Activated T-helper 1 cell treated with anti-CD3 and anti-CD28 coated beads, Interleukin-12 subunit alpha, Interleukin-12 subunit beta, Interleukin-2, Interleukin-4 antibody, amounts not matched to agents 30 ng/mL and 10 ng/mL and 1 ng/mL, durations not matched to agents 14 hours and 24 hours and 36 hours (primary cell): ENCODE measurements around the gene SNX27. TPM values are rescaled to one million over a fixed set of nuclear protein-coding genes. Genes with fewer than 3 reads are reported as not detected.
"Not testable (repeated sequence)": the region's sequence is repeated elsewhere in the genome, so short reads cannot be mapped to it uniquely, and the experiment has no call there.

Experiments used
- DNase-seq: peaks from one replicate; pipeline ENCODE4 v3.0.0; 2021; ENCODE audit warnings: low spot score
- H3K27ac Mint-ChIP-seq: one replicate; pipeline ENCODE4 v1.8.0; 2021; ENCODE audit warnings: mild to moderate bottlenecking, mixed read lengths
- H3K27me3 Mint-ChIP-seq: one replicate; pipeline ENCODE4 v1.8.0; 2022; ENCODE audit warnings: mild to moderate bottlenecking, moderate library complexity, mixed read lengths; ENCODE audit not compliant: insufficient read depth
- H3K36me3 Mint-ChIP-seq: one replicate; pipeline ENCODE4 v1.8.0; 2021; ENCODE audit warnings: low read depth, mixed read lengths
- H3K4me1 Mint-ChIP-seq: one replicate; pipeline ENCODE4 v1.8.0; 2021; ENCODE audit warnings: low read depth, mixed read lengths
- H3K4me3 Mint-ChIP-seq: one replicate; pipeline ENCODE4 v1.8.0; 2021; ENCODE audit warnings: mild to moderate bottlenecking, moderate library complexity, mixed read lengths
- H3K9me3 Mint-ChIP-seq: one replicate; pipeline ENCODE4 v1.8.0; 2021; ENCODE audit warnings: mixed read lengths
- intact Hi-C: fragments of 100-400 bp; cut with micrococcal nuclease; formaldehyde crosslinking; loops from one replicate; pipeline ENCODE4 v1.15.1; 2024
- total RNA-seq: library from RNA; stranded (reverse); gene quantifications from 2 replicates; pipeline ENCODE4 v1.2.3, GENCODE V29; 2022

Gene SNX27
- total RNA-seq, 1 donor from 2014 or later = 31.9 TPM

GRCh38 chr1:151626740-151627334, 15.0 kb downstream of the SNX27 start:
- intact Hi-C loops = no loop called here
- Mint-ChIP-seq H3K27me3 (no peaks in the 10 kb centered on the region), H3K4me1 (no peaks in the 10 kb centered on the region), H3K4me3 (no peak overlapping the region), H3K27ac (no peak overlapping the region), H3K36me3 (peaks cover 2% of the 10 kb centered on the region), H3K9me3 (no peaks in the 10 kb centered on the region)
- DNase-seq = no peak

GRCh38 chr1:151629278-151629677, 17.4 kb downstream of the SNX27 start:
- intact Hi-C loops = no loop called here
- Mint-ChIP-seq H3K9me3 (no peaks in the 10 kb centered on the region), H3K4me1 (no peaks in the 10 kb centered on the region), H3K27ac (no peak overlapping the region), H3K4me3 (no peak overlapping the region), H3K36me3 (peaks cover 2% of the 10 kb centered on the region), H3K27me3 (no peaks in the 10 kb centered on the region)
- no peak for DNase-seq

- no peaks in the 10 kb centered on the region for H3K9me3 Mint-ChIP-seq
- no peaks in the 10 kb centered on the region for H3K27me3 Mint-ChIP-seq
- no peak overlapping the region for H3K27ac Mint-ChIP-seq
- no peak for DNase-seq
- H3K4me1 Mint-ChIP-seq = no peaks in the 10 kb centered on the region
- intact Hi-C loops = no loop called here
- H3K36me3 Mint-ChIP-seq = peaks cover under 1% of the 10 kb centered on the region
- no peak overlapping the region for H3K4me3 Mint-ChIP-seq
Observed at GRCh38 chr1:151635479-151636072, 23.7 kb downstream of the SNX27 start.

- no peak for DNase-seq
- intact Hi-C loops = no loop called here
- no peaks in the 10 kb centered on the region for H3K9me3 Mint-ChIP-seq
- no peaks in the 10 kb centered on the region for H3K27me3 Mint-ChIP-seq
- no peaks in the 10 kb centered on the region for H3K4me1 Mint-ChIP-seq
- peaks cover 4% of the 10 kb centered on the region for H3K36me3 Mint-ChIP-seq
- H3K27ac Mint-ChIP-seq = no peak overlapping the region
- H3K4me3 Mint-ChIP-seq = no peak overlapping the region
Observed at GRCh38 chr1:151638074-151638775, 26.4 kb downstream of the SNX27 start.

GRCh38 chr1:151638812-151639211, 27.0 kb downstream of the SNX27 start:
- no peak overlapping the region for H3K27ac Mint-ChIP-seq
- no peaks in the 10 kb centered on the region for H3K27me3 Mint-ChIP-seq
- no peaks in the 10 kb centered on the region for H3K9me3 Mint-ChIP-seq
- no peak for DNase-seq
- H3K4me1 Mint-ChIP-seq = no peaks in the 10 kb centered on the region
- intact Hi-C loops = no loop called here
- H3K36me3 Mint-ChIP-seq = peaks cover 4% of the 10 kb centered on the region
- no peak overlapping the region for H3K4me3 Mint-ChIP-seq

GRCh38 chr1:151639466-151639865, 27.6 kb downstream of the SNX27 start:
- no peak for DNase-seq
- H3K27ac Mint-ChIP-seq = no peak overlapping the region
- no peak overlapping the region for H3K4me3 Mint-ChIP-seq
- H3K36me3 Mint-ChIP-seq = peaks cover 4% of the 10 kb centered on the region
- H3K27me3 Mint-ChIP-seq = no peaks in the 10 kb centered on the region
- H3K4me1 Mint-ChIP-seq = no peaks in the 10 kb centered on the region
- no peaks in the 10 kb centered on the region for H3K9me3 Mint-ChIP-seq
- intact Hi-C loops = no loop called here

GRCh38 chr1:151641229-151641628, 29.4 kb downstream of the SNX27 start:
- no peak overlapping the region for H3K27ac Mint-ChIP-seq
- no peak overlapping the region for H3K4me3 Mint-ChIP-seq
- no peak for DNase-seq
- H3K27me3 Mint-ChIP-seq = no peaks in the 10 kb centered on the region
- H3K9me3 Mint-ChIP-seq = no peaks in the 10 kb centered on the region
- peaks cover 11% of the 10 kb centered on the region for H3K36me3 Mint-ChIP-seq
- intact Hi-C loops = no loop called here
- H3K4me1 Mint-ChIP-seq = no peaks in the 10 kb centered on the region

- peaks cover 14% of the 10 kb centered on the region for H3K36me3 Mint-ChIP-seq
- H3K27me3 Mint-ChIP-seq, H3K4me1 Mint-ChIP-seq, H3K4me3 Mint-ChIP-seq, intact Hi-C loops, H3K9me3 Mint-ChIP-seq, DNase-seq, H3K27ac Mint-ChIP-seq: not testable (repeated sequence)
Observed at GRCh38 chr1:151643085-151643484, 31.2 kb downstream of the SNX27 start.

GRCh38 chr1:151644001-151644400, 32.2 kb downstream of the SNX27 start:
- no peak for DNase-seq
- Mint-ChIP-seq H3K27ac (no peak overlapping the region), H3K27me3 (no peaks in the 10 kb centered on the region), H3K9me3 (no peaks in the 10 kb centered on the region), H3K4me3 (no peak overlapping the region), H3K36me3 (peaks cover 14% of the 10 kb centered on the region), H3K4me1 (no peaks in the 10 kb centered on the region)
- intact Hi-C loops = no loop called here

- no peak for DNase-seq
Observed at GRCh38 chr1:151653397-151653796, 41.5 kb downstream of the SNX27 start.

GRCh38 chr1:151655371-151655770, 43.5 kb downstream of the SNX27 start:
- H3K36me3 Mint-ChIP-seq = peaks cover 15% of the 10 kb centered on the region
- no peak for DNase-seq
- peaks cover 20% of the 10 kb centered on the region for H3K4me1 Mint-ChIP-seq
- no peaks in the 10 kb centered on the region for H3K9me3 Mint-ChIP-seq
- intact Hi-C loops = no loop called here
- H3K27ac Mint-ChIP-seq = no peak overlapping the region
- H3K4me3 Mint-ChIP-seq = no peak overlapping the region
- H3K27me3 Mint-ChIP-seq = no peaks in the 10 kb centered on the region

More at GRCh38 chr1:151653397-151653796, 41.5 kb downstream of the SNX27 start:
- no peaks in the 10 kb centered on the region for H3K9me3 Mint-ChIP-seq
- peaks cover 20% of the 10 kb centered on the region for H3K4me1 Mint-ChIP-seq
- no peak overlapping the region for H3K27ac Mint-ChIP-seq
- no peaks in the 10 kb centered on the region for H3K27me3 Mint-ChIP-seq
- peaks cover 12% of the 10 kb centered on the region for H3K36me3 Mint-ChIP-seq
- intact Hi-C loops = no loop called here
- H3K4me3 Mint-ChIP-seq = no peak overlapping the region

- H3K4me3 Mint-ChIP-seq = no peak overlapping the region
- no peaks in the 10 kb centered on the region for H3K27me3 Mint-ChIP-seq
- no peak for DNase-seq
- no peaks in the 10 kb centered on the region for H3K9me3 Mint-ChIP-seq
- H3K36me3 Mint-ChIP-seq = peaks cover 22% of the 10 kb centered on the region
- intact Hi-C loops = no loop called here
- H3K4me1 Mint-ChIP-seq = peaks cover 11% of the 10 kb centered on the region
- no peak overlapping the region for H3K27ac Mint-ChIP-seq
Observed at GRCh38 chr1:151661751-151662150, 49.9 kb downstream of the SNX27 start.

- H3K27ac Mint-ChIP-seq = no peak overlapping the region
Observed at GRCh38 chr1:151668090-151668489, 56.2 kb downstream of the SNX27 start.

More at GRCh38 chr1:151668090-151668489, 56.2 kb downstream of the SNX27 start:
- Mint-ChIP-seq H3K4me3 (no peak overlapping the region), H3K36me3 (peaks cover 40% of the 10 kb centered on the region), H3K9me3 (no peaks in the 10 kb centered on the region), H3K4me1 (no peaks in the 10 kb centered on the region), H3K27me3 (no peaks in the 10 kb centered on the region)
- intact Hi-C loops = no loop called here
- DNase-seq = no peak
